Suprapubic skin (tissue), 4 donors: Measurements from ENCODE around the gene POLR2M.

Experiments
- POLR2A ChIP-seq, 2 donors: fragments of 450-650 bp; IDR thresholded peaks; one replicate each; pipeline ENCODE4 v1.6.1; 2017; ENCODE audit warnings: antibody characterized with exemption in 2 of 2, mild to moderate bottlenecking in 2 of 2, moderate library complexity in 2 of 2
- POLR2AphosphoS5 ChIP-seq, 3 donors: sonication (generic); formaldehyde crosslinking; IDR thresholded peaks; one replicate each; pipeline ENCODE4 v1.6.1; 2017; ENCODE audit warnings: antibody characterized with exemption in 3 of 3

DNA sequence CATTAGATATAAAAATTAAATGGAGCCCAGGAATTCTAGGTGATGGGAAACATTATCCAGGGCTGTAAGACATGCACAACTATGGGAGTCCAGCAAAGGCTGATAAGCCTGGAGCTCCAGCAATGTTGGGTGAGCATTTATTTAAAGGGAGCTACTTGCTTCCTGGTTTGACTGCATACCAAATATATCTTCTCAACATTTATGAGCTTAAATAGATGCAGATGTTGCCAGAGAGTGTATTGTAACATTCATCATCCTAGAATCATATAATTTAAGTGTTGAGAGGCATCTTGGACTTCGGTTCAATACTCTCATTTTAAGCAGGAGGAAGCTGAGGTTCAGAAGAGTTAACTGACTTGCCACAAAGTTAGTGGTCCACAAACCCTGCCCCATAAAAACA lies 12.2 kb upstream of the POLR2M start:
- no peak for TF ChIP-seq POLR2AphosphoS5 (IDR thresholded peaks at IDR 0.05)
- no peak for TF ChIP-seq POLR2A (IDR thresholded peaks at IDR 0.05)
